Sigmoid colon (tissue), 4 donors: ENCODE data around the gene SCAPER.

Experiments used
- CTCF ChIP-seq, 4 experiments: fragments of 450-650 bp in 3 of 4; fragments of 200-600 bp in 1 of 4; IDR thresholded peaks; one replicate each; pipeline ENCODE4 v1.5.1; 2016 to 2019; ENCODE audit warnings: antibody characterized with exemption in 4 of 4, mild to moderate bottlenecking in 3 of 4, moderate library complexity in 2 of 4
- EP300 ChIP-seq, 4 donors: sonication (generic); formaldehyde crosslinking; IDR thresholded peaks; one replicate each; pipeline ENCODE4 v1.6.1; 2017; ENCODE audit warnings: antibody characterized with exemption in 4 of 4

GRCh38 chr15:76298986-76299385, 606.2 kb downstream of the SCAPER start:
- no peak for TF ChIP-seq CTCF (IDR thresholded peaks at IDR 0.05)
- TF ChIP-seq EP300 (IDR thresholded peaks at IDR 0.05) = no peak
